Measurements from ENCODE around the gene YPEL4. TPM values are rescaled to one million over a fixed set of nuclear protein-coding genes. Genes with fewer than 3 reads are reported as not detected.

Gene YPEL4
- total RNA-seq, 4 donors from 2014 or later, result 0.63 to 1.8 (median 1.5) TPM

DNA sequence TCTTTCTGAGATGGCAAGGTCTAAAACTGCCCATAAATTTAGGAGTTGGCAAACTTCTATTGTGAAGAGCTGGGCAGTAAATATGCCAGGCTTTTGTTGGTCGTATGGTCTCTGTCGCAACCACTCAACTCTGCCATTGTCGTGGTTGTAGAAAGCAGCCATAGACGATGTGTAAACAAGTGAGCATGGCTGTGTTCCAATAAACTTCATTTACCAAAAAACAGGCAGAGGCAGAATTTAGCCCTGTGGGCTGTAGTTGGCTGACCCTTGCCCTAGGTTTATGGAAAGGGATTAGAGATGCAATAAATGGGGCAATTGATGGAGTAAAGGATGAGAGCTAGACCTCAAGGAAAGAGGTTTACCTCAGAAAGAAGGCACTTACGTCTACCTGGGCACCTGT is 17.6 kb downstream of the YPEL4 start:
- no peak for TF ChIP-seq CTCF (IDR thresholded peaks at IDR 0.05)
- ATAC-seq (ENCODE audit: low FRiP score) (no peak), DNase-seq (ENCODE audit: low spot score) (no peak)

- no peak for TF ChIP-seq CTCF (IDR thresholded peaks at IDR 0.05)
- no peak for DNase-seq (ENCODE audit: low spot score)
- ATAC-seq (ENCODE audit: low FRiP score), result no peak
Measured at GRCh38 chr11:57630171-57630570, 19.5 kb downstream of the YPEL4 start.

GRCh38 chr11:57626895-57627294 is 22.8 kb downstream of the YPEL4 start:
- DNase-seq (ENCODE audit: low spot score) (no peak), ATAC-seq (ENCODE audit: low FRiP score) (no peak)
- TF ChIP-seq CTCF (IDR thresholded peaks at IDR 0.05), result no peak

GRCh38 chr11:57624864-57625263 is 24.8 kb downstream of the YPEL4 start:
- DNase-seq (ENCODE audit: low spot score), result no peak
- TF ChIP-seq CTCF (IDR thresholded peaks at IDR 0.05), result no peak
- no peak for ATAC-seq (ENCODE audit: low FRiP score)

- ATAC-seq (ENCODE audit: low FRiP score) (no peak), DNase-seq (ENCODE audit: low spot score) (no peak)
- no peak for TF ChIP-seq CTCF (IDR thresholded peaks at IDR 0.05)
Measured at GRCh38 chr11:57622263-57622662, 27.4 kb downstream of the YPEL4 start.

- no peak for DNase-seq (ENCODE audit: low spot score)
- TF ChIP-seq CTCF (IDR thresholded peaks at IDR 0.05), result no peak
- no peak for ATAC-seq (ENCODE audit: low FRiP score)
Measured at GRCh38 chr11:57620467-57620866, 29.2 kb downstream of the YPEL4 start.

DNA sequence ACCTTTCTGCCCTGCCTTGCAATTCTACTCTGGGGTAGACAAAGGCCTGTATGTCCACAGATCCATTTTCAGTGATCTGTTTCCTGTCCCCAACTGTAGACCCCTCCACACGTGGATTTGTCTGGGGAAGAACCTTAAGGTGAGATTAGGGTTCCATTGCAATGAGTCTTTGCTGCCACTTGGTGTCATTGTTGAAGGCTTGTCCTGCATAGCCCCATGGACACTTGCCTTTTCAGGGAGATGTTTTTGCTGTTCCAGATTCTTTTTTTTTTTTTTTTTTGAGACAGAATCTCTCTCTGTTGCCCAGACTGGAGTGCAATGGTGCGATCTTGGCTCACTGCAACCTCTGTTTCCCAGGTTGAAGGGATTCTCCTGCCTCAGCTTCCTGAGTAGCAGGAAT is 30.4 kb downstream of the YPEL4 start:
- TF ChIP-seq CTCF (IDR thresholded peaks at IDR 0.05), result no peak
- ATAC-seq (ENCODE audit: low FRiP score) (no peak), DNase-seq (ENCODE audit: low spot score) (no peak)
